Heart right ventricle (tissue), 16 donors: ENCODE results near the gene PRKD2. TPM values are rescaled to one million over a fixed set of nuclear protein-coding genes. Genes with fewer than 3 reads are reported as not detected.

Experiments
- ATAC-seq, 8 donors: fragments of 200-7000 bp; cut with Tn5 transposase; one replicate each; pipeline ENCODE4 v1.9.1; 2020; ENCODE audit warnings: mild to moderate bottlenecking in 8 of 8, moderate library complexity in 8 of 8, moderate number of reproducible peaks in 1 of 8
- DNase-seq, 2 donors: peaks; one replicate each; pipeline ENCODE4 v3.0.0-alpha.2; 2020
- H3K27ac ChIP-seq, 10 donors: fragments of 200-600 bp; sonication (generic) in 2 of 10; one replicate each; pipeline versions ENCODE4 v1.5.0 to v1.8.0; 2020 to 2022; ENCODE audit warnings: mild to moderate bottlenecking in 3 of 10
- H3K27me3 ChIP-seq, 7 donors: fragments of 200-600 bp; one replicate each; pipeline ENCODE4 v1.8.0; 2021 to 2022; ENCODE audit warnings: mild to moderate bottlenecking in 2 of 7
- H3K36me3 ChIP-seq, 9 donors: fragments of 200-600 bp; sonication (generic) in 1 of 9; one replicate each; pipeline versions ENCODE4 v1.5.0 to v1.8.0; 2020 to 2022; ENCODE audit warnings: mild to moderate bottlenecking in 2 of 9
- H3K4me1 ChIP-seq, 9 donors: fragments of 200-600 bp; sonication (generic) in 1 of 9; one replicate each; pipeline versions ENCODE4 v1.5.0 to v1.8.0; 2020 to 2022; ENCODE audit warnings: mild to moderate bottlenecking in 4 of 9
- H3K4me3 ChIP-seq, 10 donors: fragments of 200-600 bp; sonication (generic) in 2 of 10; one replicate each; pipeline versions ENCODE4 v1.5.0 to v1.8.0; 2020 to 2022; ENCODE audit warnings: mild to moderate bottlenecking in 7 of 10, moderate library complexity in 2 of 10
- H3K9me3 ChIP-seq, 11 donors: fragments of 200-600 bp in 10 of 11; sonication (generic) in 2 of 11; one replicate each; pipeline versions ENCODE4 v1.5.0 to v1.8.0; 2013 to 2022; ENCODE audit warnings: mild to moderate bottlenecking in 2 of 11, control low read depth in 1 of 11, moderate library complexity in 1 of 11
- WGBS, 2 donors: extraction: QIAGEN DNeasy Blood & Tissue Kit; methylation state at CpG; one replicate each; pipeline ENCODE4 v1.1.7; 2013; ENCODE audit warnings: inconsistent platforms in 1 of 2; 5-methylcytosine and 5-hydroxymethylcytosine counted together
- intact Hi-C, 10 donors: fragments of 100-400 bp; cut with DNase I; formaldehyde crosslinking; loops; one replicate each; pipeline versions ENCODE4 v1.11.1 to v1.14.2; 2022
- polyA plus RNA-seq, 2 donors: library from polyadenylated mRNA; stranded (reverse); fragments of 200-250 nt; gene quantifications; one replicate each; pipeline ENCODE4 v1.2.3, GENCODE V29; 2013
- total RNA-seq, 10 donors: library from RNA; stranded (reverse); fragmentation: NEBNext Ultra II Directional in 3 of 10; extraction: Animal tissue kit (Norgen Biotek cat#: 25700) in 3 of 10; gene quantifications; one replicate each; pipeline versions ENCODE4 v1.2.1 to v1.2.4, GENCODE V29; 2021 to 2023
- TF ChIP-seq, protein P1 (sequence below), 9 donors: fragments of 200-600 bp; sonication (generic) in 2 of 9; IDR thresholded peaks; one replicate each; pipeline versions ENCODE4 v1.5.0 to v1.8.0; 2021 to 2022; ENCODE audit warnings: antibody characterized with exemption in 9 of 9, mild to moderate bottlenecking in 5 of 9, moderate library complexity in 1 of 9
- donor health status: Arrhythmogenic right ventricular cardiomyopathy.
- donor health status: ischemic (EF 13 %, LVEDD 7.1; RV severe dilation, severe dysfunction).
- donor health status: healthy with polysubstance abuse.
- donor health status: DM: no; HTN: yes; CAD: no.
- donor health status: DM: no; HTN: no; CAD: no.
- donor health status: ischemic (EF 25% LVEDD 6.9; RV normal size, moderate dysfunction).
- donor health status: ischemic (EF 25% LVEDD 5.7; RV mildly dilated, moderate dysfunction).
- donor health status: healthy.
- donor health status: DM: yes; HTN: yes; CAD: no.
- donor health status: Ischemic cardiomyopathy.
- donor health status: ischemic (EF 35%, LVEDD 5.7; RV mildly dilated, moderate dysfunction).
- donor health status: nonischemic (EF 11% LVEDD 7.7; RV severe dilation, severe dysfunction).
- donor health status: DM: yes; HTN: yes; CAD: no.
- donor health status: PGD.
- donor health status: ischemic (EF 29% LVEDD 5.4; RV normal size, mild dysfunction).
- donor health status: nonischemic (EF 23%, LVEDD 6.1; RV moderate dilation, normal function).

The PRKD2 gene
- total and polyA plus RNA-seq, 12 donors, result 11.7 to 22.7 (median 13.8) TPM

DNA sequence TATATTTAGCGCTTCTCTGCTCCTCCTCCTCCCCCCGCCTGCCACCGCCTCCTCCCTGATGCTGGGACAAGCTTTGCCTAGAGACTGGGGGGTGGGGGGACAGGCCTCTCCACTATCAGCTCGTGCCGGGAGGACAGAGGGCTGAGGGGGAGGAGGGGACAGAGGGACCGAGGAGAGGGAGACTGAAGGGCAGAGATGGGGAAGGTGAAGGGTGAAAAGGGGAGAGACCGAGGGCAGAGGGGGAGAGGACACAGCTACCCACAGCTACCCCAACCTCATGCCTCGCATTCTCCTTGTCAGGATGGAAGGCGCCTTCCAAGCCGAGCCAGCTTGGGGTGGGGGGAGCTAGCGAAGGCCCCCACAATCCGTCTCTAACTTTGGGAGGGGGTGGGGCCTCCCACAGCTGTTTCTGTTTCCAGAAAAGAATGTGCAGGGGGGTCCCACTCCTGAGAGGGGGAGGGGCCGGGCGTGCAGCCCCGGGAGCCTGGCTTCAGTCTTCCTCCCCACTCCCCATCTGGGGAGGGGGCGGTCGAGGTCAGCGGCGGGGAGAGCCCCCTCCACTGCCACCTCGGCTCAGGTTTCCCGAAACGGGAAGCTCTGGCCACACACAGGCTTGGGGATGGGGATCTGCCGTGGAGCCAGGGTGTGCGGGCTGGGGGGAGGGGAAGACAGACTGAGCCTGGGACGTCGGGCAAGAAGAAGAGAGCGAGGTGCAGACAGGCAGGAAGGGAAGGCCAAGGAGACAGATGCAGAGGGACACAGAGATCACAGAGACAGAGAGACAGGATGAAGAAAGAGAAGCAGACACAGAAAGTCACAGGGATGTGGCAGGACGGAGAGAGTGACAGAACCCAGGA lies 57.5 kb downstream of the PRKD2 start:
- intact Hi-C loops, result loop anchor here in 9 of 10 donors (5.0 to 10.0 kb wide), 6 partner anchors 42 to 135 kb away; no protein-coding TSS in a partner anchor
- H3K36me3 ChIP-seq, result no peaks in the 10 kb centered on the region
- ATAC-seq (peak in 1 of 8 donors; percentile 7), DNase-seq (peak; percentile 39 to 60)
- peaks cover 3 to 35% (median 21%) of the 10 kb centered on the region in 9 donors for H3K4me1 ChIP-seq
- H3K4me3 ChIP-seq, result peak overlapping the region in 9 of 10 donors; percentile 46 to 87 (median 68)
- peak overlapping the region in 9 of 10 donors; percentile 11 to 83 (median 65) for H3K27ac ChIP-seq
- H3K27me3 ChIP-seq, result peaks cover 0 to 50% (median 0%) of the 10 kb centered on the region in 7 donors
- 4 to 7% methylated on average over 28 of the region's 28 CpGs for WGBS, 2 donors
- no peaks in the 10 kb centered on the region for H3K9me3 ChIP-seq
- TF ChIP-seq, protein P1, sequence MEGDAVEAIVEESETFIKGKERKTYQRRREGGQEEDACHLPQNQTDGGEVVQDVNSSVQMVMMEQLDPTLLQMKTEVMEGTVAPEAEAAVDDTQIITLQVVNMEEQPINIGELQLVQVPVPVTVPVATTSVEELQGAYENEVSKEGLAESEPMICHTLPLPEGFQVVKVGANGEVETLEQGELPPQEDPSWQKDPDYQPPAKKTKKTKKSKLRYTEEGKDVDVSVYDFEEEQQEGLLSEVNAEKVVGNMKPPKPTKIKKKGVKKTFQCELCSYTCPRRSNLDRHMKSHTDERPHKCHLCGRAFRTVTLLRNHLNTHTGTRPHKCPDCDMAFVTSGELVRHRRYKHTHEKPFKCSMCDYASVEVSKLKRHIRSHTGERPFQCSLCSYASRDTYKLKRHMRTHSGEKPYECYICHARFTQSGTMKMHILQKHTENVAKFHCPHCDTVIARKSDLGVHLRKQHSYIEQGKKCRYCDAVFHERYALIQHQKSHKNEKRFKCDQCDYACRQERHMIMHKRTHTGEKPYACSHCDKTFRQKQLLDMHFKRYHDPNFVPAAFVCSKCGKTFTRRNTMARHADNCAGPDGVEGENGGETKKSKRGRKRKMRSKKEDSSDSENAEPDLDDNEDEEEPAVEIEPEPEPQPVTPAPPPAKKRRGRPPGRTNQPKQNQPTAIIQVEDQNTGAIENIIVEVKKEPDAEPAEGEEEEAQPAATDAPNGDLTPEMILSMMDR (IDR thresholded peaks at IDR 0.05), result no peak

DNA sequence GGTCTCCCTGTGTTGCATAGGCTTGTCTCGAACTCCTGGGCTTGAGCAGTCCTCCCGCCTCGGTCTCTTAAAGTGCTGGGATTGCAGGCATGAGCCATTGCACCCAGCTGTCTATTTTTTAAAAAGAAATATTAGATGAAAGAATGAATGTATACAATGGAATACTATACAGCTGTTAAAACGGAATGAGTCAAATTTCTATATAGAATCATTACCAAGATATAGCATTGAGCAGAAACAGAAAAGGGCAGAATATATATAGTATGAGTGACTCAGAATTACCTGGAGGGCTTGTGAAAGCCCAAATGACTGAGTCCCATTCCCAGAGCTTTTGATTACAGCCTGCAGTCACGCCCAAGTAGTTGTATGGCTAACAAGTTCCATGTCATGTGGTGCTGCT lies 60.4 kb downstream of the PRKD2 start:
- no peak overlapping the region for H3K27ac ChIP-seq
- no peaks in the 10 kb centered on the region for H3K9me3 ChIP-seq
- no peak for ATAC-seq
- TF ChIP-seq, protein P1 (IDR thresholded peaks at IDR 0.05), result no peak
- peaks cover 0 to 58% (median 0%) of the 10 kb centered on the region in 7 donors for H3K27me3 ChIP-seq
- peaks cover 0 to 13% (median 0%) of the 10 kb centered on the region in 9 donors for H3K36me3 ChIP-seq
- H3K4me1 ChIP-seq, result peaks cover 3 to 40% (median 17%) of the 10 kb centered on the region in 9 donors
- 98 to 100% methylated on average over 5 of the region's 5 CpGs for WGBS, 2 donors
- H3K4me3 ChIP-seq, result no peak overlapping the region
- DNase-seq, result no peak
- intact Hi-C loops, result no loop called here

DNA sequence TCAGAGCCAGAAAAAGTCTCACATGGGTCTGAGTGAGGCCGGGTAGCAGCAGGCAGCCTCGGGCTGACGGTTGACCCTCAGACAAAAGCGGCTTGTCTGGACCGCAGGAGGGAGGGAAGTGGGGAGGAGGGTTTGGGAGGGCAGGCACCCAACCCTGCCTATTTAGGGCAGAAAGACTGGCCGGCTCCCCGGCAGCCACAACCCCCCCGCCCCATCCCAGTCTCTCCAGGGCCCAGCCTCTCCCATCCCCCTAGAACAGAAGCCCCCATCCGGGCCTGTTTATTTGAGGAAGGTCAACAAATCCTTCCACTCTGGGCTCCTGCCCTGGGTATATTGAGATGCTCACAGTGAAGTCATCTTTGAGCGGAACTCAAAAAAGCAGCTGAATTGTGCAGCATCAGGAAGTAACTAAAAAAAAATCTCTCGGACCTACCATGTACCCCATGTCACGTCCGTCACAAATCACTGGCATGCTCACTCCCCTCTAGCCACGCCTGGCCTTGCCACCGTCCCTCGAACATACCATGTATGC lies 62.2 kb downstream of the PRKD2 start:
- peak in 1 of 2 donors; percentile 29 for DNase-seq
- intact Hi-C loops, result no loop called here
- TF ChIP-seq, protein P1 (IDR thresholded peaks at IDR 0.05), result no peak
- Histone ChIP-seq H3K9me3 (no peaks in the 10 kb centered on the region), H3K4me1 (peaks cover 0 to 28% (median 6%) of the 10 kb centered on the region in 9 donors), H3K27ac (peak overlapping the region in 7 of 10 donors; percentile 12 to 66 (median 49)), H3K4me3 (no peak overlapping the region), H3K27me3 (peaks cover 0 to 63% (median 0%) of the 10 kb centered on the region in 7 donors), H3K36me3 (peaks cover 0 to 13% (median 0%) of the 10 kb centered on the region in 9 donors)
- peak in 7 of 8 donors; percentile 32 to 74 (median 45) for ATAC-seq
- 54 to 60% methylated on average over 16 of the region's 16 CpGs for WGBS, 2 donors

DNA sequence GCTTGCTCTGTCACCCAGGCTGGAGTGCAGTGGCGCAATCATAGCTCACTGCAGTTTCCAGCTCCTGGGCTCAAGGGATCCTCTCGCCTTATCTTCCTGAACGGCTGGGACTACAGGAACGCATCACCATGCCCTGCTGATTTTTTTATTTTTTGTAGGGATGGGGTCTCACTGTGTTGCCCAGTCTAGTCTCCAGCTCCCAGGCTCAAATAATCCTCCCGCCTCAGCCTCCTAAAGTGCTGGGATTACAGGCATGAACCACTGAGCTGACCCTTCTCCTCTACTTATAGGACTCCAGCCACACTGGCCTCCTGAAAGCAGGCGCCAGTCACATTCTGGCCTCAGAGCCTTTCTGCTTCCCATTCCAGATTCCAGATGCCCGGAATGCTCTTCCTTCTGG lies 66.5 kb downstream of the PRKD2 start:
- ATAC-seq (no peak), DNase-seq (no peak)
- peaks cover 0 to 24% (median 0%) of the 10 kb centered on the region in 9 donors for H3K36me3 ChIP-seq
- TF ChIP-seq, protein P1 (IDR thresholded peaks at IDR 0.05), result no peak
- peaks cover 0 to 65% (median 6%) of the 10 kb centered on the region in 7 donors for H3K27me3 ChIP-seq
- peaks cover 0 to 18% (median 0%) of the 10 kb centered on the region in 9 donors for H3K4me1 ChIP-seq
- 85 to 89% methylated on average over 7 of the region's 7 CpGs for WGBS, 2 donors
- no peak overlapping the region for H3K27ac ChIP-seq
- intact Hi-C loops, result no loop called here
- H3K9me3 ChIP-seq, result peaks cover 0 to 12% (median 3%) of the 10 kb centered on the region in 11 donors
- H3K4me3 ChIP-seq, result no peak overlapping the region
